NCI-H1092 treated with DMSO at 0.1 percent for 48 hours (cell line): ENCODE results near the gene LUZP1.

Source experiments
- DNase-seq: peaks from one replicate; lab custom pipeline; 2025; lab: John Stamatoyannopoulos, UW

The LUZP1 gene

GRCh38 chr1:23152966-23153684 lies 15.5 kb downstream of the LUZP1 start:
- DNase-seq: no peak

GRCh38 chr1:23150742-23151141 lies 17.9 kb downstream of the LUZP1 start:
- no peak for DNase-seq

DNA sequence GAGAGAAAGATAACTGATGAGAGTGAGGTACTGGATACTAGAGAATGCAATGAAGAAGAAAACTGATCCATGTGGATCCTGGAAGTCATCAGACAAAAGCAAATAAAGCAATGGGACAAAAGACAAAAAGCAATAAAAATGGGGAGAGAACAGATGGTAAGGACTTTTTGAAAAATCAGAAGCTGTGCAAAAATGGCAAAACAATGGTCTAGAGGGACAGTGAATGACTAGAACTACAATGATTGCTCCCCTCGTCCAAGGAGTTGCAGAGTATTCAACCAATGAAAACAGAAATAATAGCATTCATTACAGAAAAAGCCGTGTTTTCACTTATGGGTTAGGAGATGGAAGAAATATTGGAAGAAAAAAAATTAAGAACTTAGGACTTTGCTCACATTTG lies 18.5 kb downstream of the LUZP1 start:
- DNase-seq: no peak

DNA sequence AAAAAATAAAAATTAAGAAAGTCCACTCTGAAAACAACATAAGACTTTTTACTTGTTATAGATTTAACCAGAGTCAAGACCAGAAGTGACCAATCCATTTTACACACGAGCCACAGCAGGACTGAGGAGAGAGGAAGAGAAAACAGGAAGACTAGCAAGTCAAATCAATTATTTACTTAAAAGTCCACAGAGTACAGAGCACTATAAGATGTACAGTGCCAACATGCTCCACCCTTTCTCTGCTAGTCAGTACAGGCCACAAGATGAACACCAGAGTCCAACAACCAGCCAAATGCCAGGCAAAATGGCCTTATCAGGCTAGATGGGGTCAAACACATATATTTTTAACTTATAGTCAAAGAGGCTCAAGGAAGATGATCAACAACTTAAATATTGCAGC lies 19.5 kb downstream of the LUZP1 start:
- DNase-seq: no peak

- DNase-seq: no peak
Measured at GRCh38 chr1:23148084-23148483, 20.6 kb downstream of the LUZP1 start.

DNA sequence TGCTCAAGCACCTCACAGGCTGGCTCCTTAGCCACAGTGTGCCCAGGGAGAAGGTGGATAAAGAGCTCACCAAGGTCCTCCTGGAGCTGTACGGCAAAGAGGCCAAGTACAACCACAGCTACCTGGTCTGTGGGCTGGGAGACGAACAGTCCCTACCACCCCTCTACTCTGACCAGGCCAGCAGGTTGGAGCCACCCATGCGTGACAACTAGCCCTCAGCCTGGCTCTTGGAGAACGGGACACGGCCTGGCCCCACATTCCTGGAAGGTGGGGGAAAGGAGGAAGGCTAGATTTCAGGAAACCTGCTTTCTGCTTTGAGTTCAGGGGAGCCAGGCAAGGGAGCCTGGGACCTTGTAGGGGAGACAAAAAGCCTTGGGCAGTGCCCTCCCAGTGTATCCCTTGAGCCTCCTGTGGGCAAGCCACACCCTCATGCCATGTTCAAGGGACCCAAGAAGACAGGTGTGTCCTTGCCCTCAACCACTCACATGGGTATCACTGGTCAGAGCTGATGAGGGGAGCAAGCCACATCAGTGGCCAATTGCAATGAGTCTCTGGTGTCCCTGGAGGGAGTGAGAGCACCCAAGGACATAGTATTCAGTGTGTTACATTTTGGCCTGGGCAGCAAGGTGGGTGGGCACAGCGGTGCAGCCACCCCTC lies 27.6 kb downstream of the LUZP1 start:
- DNase-seq: no peak

DNA sequence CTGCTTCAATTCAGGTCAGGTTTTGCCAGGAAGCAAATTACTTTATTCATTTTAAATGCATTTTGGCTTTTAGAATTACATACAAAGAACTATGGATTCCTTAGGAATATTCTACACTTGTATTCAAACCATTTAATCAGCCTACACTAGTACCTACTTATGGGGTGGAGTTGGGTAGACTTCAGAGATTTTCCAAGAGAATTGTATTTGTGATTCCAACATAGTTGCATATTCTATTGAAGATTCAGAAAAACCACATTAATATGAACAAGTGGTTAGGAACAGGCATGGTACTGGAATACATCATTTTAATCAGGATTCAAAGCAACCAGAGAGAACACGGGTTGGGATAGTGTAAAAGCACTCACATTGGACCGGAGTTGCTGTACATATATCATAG lies 33.4 kb downstream of the LUZP1 start:
- DNase-seq: no peak

- no peak for DNase-seq
Measured at GRCh38 chr1:23134055-23134454, 34.6 kb downstream of the LUZP1 start.

GRCh38 chr1:23133587-23133986 lies 35.1 kb downstream of the LUZP1 start:
- DNase-seq: no peak

DNA sequence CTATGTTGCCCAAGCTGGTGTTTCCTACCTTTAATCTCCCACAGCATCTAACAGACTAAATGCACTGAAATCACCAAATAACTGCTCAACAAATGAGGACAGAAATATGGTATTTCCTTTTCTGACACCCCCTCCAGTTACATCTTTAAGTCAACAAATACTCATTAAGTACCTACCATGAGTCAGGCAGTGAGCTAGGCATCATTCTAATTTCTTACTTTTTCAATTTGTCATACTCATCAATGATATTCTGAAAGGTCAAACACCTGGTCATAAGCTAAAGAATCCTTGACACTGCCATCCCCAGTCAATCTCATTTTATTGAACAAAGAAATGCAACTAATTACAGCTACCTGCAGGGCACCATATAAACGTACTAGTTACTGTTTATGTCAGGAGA lies 36.6 kb downstream of the LUZP1 start:
- no peak for DNase-seq

DNA sequence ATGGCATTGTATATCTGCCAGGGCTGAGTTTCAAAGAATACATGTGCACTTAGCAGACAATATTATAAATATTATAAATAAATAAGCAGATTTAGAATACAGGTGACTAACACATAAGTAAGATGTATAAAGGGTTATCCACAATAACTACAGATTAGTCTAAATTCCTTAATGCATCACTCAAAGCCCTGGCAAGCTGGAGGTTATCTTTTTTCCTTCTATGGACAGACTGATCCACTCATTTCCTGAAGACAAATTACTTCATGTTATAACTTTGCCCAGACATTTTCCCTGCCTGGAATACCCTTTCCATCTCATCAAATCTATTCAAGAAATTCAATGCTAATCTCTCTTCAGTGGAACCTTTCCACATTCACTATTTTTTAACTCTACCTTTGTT lies 38.8 kb downstream of the LUZP1 start:
- DNase-seq: no peak

DNA sequence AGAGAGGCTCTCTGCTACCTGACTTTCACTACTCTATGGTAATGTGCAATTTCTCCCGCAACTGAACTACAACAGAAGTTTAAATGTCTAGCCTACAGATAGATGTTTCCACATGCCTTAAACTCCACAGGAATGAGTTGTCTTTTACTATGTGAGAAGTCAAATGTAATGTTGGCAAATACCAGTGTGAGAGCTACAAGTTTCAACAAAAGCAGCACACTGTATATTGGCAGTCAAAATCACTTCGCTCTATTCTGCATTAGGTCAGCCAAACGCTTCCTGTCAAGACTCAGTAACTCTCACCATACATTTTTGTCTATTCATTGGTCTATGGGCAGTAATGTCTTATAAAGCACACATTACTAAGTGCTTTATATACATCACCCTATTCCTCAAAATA lies 41.9 kb downstream of the LUZP1 start:
- DNase-seq: no peak

DNA sequence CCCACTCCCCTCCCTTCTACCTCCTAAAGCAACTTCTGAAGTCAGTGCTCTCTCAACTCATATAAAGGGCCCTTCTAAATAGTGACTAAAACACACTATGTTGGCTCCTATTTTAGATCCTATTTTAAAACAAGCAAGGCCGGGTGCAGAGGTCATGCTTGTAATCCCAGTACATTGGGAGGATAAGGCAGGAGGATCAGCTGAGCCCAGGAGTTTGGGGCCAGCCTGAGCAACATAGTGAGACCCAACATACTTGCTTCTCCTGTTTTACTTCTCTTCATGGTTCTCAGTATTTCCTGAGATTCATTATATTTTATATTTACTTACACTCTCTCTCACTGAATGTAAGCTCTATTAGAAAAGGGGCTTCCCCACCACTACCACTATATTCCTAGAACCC lies 42.5 kb downstream of the LUZP1 start:
- DNase-seq: no peak

DNA sequence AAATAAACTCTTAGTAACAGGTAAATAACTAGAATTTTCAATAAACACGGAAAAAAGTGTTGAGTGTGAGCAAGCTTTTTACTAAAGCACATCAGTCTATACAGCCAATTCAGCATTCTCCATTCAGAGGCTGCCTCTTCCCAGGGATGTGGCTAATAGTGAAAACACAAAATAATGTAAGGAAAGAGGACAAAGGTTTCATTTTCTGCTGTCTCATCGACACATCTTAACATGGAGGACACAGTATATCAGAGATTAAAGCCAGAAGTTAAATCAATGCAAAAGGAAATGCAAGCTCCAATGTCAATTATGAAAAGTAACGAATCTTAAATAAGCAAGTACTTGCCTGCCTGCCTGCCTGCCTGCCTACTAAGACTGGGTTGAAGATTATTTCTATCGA lies 43.2 kb downstream of the LUZP1 start:
- no peak for DNase-seq

DNA sequence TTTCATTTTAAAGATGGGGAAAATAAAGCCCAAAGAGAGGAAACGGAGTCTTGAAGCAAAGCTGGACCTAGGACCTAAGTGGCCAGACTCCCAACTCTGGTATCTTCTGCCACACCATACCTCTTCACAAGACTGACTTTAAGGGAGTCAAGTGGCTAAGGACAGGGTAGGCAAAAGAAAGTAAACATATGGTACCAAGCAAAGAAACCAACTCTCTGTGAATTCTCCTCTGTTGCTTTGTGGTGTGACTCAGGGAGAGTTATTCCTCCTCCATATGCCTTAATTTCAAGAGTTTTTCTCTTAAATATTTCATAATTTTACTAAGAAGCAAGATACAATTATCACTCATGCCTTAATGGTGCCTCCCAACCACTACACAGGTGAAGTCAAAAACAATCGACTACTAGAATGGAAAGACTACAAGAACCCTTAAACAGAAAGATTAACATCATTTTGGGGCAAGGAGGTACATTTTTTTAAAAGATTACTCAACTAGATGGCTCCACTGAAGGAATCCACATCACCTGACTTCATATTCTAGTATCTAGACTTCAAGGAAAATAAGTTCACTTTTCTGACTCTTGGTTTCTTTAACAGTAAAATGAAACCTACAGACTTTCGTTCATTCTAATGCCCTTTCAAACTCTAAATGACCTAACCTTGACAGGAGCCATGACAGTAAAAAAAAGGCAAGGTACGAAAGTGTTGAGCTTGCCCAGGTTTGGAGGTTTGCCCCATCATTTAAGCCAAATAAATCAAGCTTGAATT lies 44.2 kb downstream of the LUZP1 start:
- no peak for DNase-seq

DNA sequence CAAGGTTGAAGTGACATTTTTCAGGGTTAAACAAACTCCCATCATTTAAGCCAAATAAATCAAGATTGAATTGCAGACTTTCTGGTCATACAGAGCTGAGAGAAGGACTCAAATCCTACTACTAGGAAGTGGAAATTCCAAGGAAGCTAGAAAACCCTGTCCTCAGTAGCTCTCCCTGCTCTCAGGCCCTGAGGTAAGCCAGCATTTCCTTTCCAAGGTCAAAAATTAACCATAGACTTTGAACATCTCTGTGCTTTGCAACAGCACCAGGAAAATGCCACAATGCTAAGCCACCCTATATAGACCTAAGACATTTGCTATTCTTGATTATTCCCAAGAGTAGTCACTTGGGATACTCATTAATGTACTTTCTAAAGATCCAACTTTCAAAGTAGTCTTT lies 45.1 kb downstream of the LUZP1 start:
- no peak for DNase-seq

DNA sequence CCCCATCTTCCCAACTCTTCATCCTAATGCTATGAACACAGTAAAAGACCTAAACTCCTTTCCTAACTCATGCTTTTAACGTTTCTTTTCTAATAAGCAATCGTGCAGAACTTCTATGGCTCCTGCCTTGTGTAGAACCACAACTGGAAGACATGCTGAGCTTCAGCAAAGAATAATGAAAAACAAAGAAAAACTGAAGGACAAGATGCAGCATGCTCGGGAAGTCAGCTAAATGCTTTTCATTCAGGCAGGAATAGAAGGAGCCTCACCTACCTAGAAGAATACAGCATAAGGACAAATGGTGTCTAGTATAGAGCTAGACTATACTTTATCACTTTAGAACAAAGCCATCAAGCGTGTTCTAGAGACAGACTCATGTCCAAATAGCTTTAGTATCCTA lies 45.9 kb downstream of the LUZP1 start:
- no peak for DNase-seq

DNA sequence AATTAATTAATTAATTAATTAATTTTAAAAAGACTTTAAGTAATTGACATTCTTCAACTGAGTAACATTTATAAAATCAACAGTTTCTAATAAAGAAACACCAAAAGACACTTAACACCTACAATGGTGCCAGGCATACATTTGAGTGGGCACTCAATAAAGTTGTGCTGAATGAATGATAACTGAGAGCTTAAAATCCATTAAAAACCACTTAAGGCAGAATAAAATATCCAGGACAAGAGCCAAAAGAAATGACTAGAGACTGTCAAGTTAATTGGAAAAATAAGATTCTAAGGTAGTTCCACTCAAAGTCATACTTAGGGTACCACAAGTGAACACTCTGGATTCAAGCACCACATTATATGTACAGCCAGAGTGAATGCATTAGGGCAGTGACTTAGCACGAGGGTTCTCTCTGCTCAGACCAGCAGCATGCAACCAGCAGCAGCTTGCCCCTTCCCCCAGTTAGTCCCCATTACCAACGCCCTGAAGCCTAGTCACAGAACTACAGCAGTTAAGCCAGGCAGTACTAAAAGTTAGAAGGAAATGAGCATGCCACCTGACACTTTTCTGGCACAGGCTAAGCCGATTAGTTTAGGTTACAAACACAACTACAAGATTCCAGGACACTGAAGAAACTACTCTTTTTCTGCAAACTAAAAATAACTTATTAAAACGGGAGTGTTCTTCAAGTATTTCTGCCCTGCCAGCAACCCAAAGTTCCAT lies 46.5 kb downstream of the LUZP1 start:
- DNase-seq: no peak

GRCh38 chr1:23120383-23120782 lies 48.3 kb downstream of the LUZP1 start:
- DNase-seq: no peak

DNA sequence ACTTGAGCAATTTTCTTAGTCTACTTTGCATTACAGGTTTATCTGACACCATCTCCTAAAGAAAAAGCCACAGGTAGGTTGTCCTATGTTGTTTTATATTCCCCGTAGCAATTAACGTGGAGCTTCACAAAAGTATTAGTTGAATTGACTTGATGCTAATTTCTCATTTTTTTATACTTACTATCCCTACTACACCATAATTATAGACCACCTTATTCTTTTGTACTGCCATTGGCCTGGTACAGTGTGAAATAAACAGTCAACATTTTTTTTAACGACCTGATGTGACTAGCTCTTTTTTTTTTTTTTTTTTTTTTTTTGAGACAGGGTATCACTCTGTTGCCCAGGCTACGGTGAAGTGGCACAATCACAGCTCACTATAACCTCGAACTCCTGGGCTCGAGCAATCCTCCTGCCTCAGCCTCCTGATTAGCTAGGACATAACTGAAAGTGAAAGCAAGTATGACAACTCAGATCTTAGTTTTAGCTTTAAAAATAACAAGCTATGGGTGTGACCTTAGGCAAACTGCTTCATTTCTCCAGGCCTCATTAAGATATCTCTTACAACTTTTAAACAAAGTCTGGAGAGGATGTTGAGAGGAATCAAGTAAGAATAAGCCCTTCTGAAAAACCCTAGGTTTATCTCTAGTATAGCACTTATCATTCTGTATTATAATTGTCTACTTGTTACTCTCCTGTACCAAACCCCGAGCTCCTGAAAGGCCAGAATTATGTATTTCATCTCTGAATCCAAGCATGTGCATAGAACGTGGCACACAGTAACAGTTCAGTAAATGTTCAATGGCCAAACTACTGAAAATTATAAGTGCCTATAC lies 49.5 kb downstream of the LUZP1 start:
- DNase-seq: no peak

- DNase-seq: no peak
Measured at GRCh38 chr1:23118407-23118806, 50.2 kb downstream of the LUZP1 start.
